IPS DF 4.7 (cell line): Measurements from ENCODE around the gene ZSWIM6.

Experiments
- DNase-seq: peaks from one replicate; pipeline ENCODE4 v3.0.0-alpha.2; 2013; ENCODE audit warnings: low spot score; ENCODE audit errors: extremely low read depth

ZSWIM6 gene

GRCh38 chr5:61438298-61438970, 106.4 kb downstream of the ZSWIM6 start:
- no peak for DNase-seq

GRCh38 chr5:61440086-61440485, 108.0 kb downstream of the ZSWIM6 start:
- no peak for DNase-seq

- DNase-seq: no peak
Measured at GRCh38 chr5:61440596-61440995, 108.5 kb downstream of the ZSWIM6 start.

GRCh38 chr5:61441742-61442141, 109.7 kb downstream of the ZSWIM6 start:
- no peak for DNase-seq

GRCh38 chr5:61447780-61448495, 115.9 kb downstream of the ZSWIM6 start:
- no peak for DNase-seq

GRCh38 chr5:61449804-61450492, 117.9 kb downstream of the ZSWIM6 start:
- no peak for DNase-seq

- DNase-seq: no peak
Measured at GRCh38 chr5:61450493-61451279, 118.6 kb downstream of the ZSWIM6 start.

GRCh38 chr5:61455179-61456006, 123.3 kb downstream of the ZSWIM6 start:
- DNase-seq: no peak

GRCh38 chr5:61460471-61460870, 128.4 kb downstream of the ZSWIM6 start:
- no peak for DNase-seq

GRCh38 chr5:61461417-61461816, 129.4 kb downstream of the ZSWIM6 start:
- DNase-seq: no peak

- DNase-seq: no peak
Measured at GRCh38 chr5:61461926-61462325, 129.9 kb downstream of the ZSWIM6 start.

- DNase-seq: no peak
Measured at GRCh38 chr5:61463596-61463995, 131.5 kb downstream of the ZSWIM6 start.

- DNase-seq: no peak
Measured at GRCh38 chr5:61464512-61464911, 132.5 kb downstream of the ZSWIM6 start.

- no peak for DNase-seq
Measured at GRCh38 chr5:61465066-61465465, 133.0 kb downstream of the ZSWIM6 start.

- DNase-seq: no peak
Measured at GRCh38 chr5:61465496-61465895, 133.4 kb downstream of the ZSWIM6 start.

- DNase-seq: no peak
Measured at GRCh38 chr5:61466017-61466416, 134.0 kb downstream of the ZSWIM6 start.

GRCh38 chr5:61467766-61468482, 135.9 kb downstream of the ZSWIM6 start:
- no peak for DNase-seq

- DNase-seq: no peak
Measured at GRCh38 chr5:61468483-61468865, 136.4 kb downstream of the ZSWIM6 start.

- no peak for DNase-seq
Measured at GRCh38 chr5:61471352-61471751, 139.3 kb downstream of the ZSWIM6 start.
